Skeletal muscle cell (primary cell): Measurements from ENCODE around the gene IDUA.
"Not testable (repeated sequence)": the region's sequence is repeated elsewhere in the genome, so short reads cannot be mapped to it uniquely, and the experiment has no call there.

Experiments used
- DNase-seq: peaks from one replicate; pipeline ENCODE4 v3.0.0-alpha.2; 2010; ENCODE audit warnings: low read depth
- H3K4me3 ChIP-seq: 2 replicates; pipeline ENCODE4 v1.5.1; 2011; ENCODE audit warnings: low read depth, mild to moderate bottlenecking, control low read depth, low read length, moderate library complexity

The IDUA gene

DNA sequence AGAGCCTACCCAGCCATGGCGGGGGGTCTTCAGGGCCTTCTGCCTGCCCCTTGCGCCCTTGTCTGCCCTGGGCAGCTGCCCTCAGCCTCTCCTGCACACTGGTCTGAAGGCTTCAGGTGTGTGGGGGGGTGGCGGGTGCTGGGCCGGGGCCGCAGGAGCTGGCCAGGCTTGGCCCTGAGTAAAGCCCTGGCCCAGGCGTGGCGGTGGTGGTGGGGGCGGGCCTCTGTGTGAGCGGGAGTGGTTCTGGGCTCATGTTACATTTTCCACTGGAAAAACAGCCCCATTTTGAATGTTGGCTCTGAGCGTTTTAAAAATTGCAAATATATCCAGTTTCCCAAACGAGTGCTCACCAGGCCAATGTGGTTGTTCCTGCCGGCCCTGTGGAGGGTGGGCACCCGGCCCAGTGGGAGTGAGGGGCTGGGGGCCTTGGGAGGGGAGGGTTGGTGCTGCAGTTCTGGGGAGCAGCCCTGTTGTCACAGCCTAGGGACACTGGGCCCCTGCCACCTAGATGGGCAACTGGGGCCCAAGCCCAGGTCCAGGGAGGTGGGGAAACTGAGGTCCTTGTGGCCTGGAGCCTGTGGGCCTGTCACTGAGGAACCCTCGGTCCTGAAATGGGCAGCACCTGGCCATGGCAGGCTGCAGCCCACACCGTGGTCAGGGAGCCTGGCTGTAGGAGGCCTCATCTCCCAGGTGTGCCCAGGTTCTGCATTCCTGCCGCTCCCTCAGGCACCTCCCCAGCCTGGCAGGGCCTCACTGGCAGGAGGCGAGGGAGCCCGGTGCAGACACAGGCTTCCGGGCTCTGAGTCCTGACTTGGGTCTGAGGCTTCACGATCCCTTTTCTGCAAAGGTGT is 52.9 kb downstream of the IDUA start:
- no peak overlapping the region for H3K4me3 ChIP-seq
- no peak for DNase-seq

DNA sequence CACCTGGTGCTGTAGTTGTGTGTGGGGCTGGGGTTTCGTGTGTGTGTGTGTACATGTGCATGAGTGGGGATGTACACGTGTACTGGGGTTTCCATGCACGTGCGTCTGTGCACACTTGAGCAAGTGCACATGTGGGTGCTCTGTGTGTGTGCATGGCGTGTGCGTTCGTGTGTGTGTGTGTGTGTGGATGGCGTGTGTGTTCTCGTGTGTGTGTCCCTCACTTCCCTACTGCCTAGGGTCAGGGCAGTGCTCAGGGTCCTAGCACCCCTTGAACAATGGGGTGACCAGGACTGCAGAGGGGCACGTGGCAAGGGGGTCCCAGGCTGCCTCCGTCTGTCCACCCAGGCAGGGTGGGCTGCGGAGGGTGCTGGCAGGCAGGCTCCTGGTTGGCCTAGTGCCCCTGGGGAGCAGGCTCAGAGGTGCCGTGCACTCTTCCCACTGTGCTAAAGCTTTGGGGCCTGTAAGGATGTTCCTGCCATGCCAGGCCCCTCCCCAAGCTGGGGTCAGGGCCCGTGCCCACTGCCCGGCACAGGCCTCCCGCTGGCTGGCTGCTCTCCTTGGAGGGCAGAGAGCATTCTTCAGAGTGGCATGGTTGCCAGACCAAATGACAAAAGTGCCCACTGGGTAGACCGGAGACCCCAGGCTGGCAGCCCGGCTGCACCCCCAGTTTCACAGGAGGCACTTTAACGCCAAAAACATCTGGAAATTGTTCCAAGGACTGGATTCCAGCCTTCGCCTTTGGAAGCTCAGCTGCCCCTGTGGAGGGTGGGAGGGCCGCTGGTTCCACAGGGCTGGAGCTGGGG is 53.7 kb downstream of the IDUA start:
- no peak overlapping the region for H3K4me3 ChIP-seq
- no peak for DNase-seq

DNA sequence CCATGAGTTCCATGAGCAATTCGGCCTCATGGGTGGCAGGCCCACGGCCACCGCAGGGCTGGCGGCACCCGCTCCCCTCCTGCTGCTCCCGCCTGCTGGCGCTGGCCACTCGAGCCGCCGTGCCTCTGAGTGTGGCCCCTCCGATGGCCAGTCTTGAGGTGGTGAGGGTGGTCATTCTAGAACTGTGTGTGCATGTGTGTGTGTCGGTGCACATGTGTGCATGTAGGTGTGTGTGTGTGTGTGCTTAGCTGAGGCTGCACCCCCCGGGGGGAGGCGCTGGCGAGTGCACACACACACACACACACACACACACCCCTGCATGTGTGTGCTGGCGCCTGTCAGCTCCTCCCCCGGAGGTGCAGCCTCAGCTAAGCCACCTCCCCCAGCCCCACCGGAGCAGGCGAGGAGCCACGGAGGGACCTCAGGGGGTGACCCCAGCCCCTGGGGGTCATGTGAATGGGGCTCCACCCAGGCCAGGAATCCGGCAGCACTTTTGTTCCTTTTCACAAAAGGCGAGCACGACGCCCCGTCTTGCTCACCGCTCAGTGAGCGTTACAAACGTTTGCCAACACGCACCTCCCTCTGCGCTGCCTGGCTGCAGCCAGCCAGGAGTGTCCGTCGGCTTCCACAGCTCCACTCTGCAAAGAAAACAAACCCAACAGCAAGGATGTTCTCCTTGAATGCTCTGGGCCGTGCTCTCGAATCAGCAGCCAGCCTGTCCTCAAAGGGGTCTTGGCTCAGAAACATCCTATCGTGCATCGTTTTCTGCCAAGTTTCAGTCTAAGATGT is 54.5 kb downstream of the IDUA start:
- DNase-seq, result peak; percentile 68
- H3K4me3 ChIP-seq, result no peak overlapping the region

DNA sequence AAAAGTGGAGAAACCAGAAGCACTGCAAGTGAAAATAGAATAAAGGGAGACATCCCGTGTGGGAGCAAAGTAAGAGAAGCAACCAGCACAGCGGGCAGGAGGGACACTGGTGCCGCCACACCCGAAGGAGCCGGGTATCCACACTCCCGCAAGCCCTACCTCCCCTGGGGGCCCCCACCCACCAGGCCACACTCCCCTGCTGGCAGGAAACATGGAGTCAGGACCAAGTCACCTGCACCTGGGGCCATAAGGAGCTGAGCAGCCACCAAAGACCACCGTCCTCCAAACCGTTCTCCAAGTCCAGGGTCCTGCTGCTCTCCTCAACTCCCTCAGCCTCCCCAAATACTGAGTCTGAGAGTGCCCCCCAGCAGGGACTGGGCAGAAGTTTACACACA is 55.1 kb downstream of the IDUA start:
- no peak overlapping the region for H3K4me3 ChIP-seq
- DNase-seq, result no peak

DNA sequence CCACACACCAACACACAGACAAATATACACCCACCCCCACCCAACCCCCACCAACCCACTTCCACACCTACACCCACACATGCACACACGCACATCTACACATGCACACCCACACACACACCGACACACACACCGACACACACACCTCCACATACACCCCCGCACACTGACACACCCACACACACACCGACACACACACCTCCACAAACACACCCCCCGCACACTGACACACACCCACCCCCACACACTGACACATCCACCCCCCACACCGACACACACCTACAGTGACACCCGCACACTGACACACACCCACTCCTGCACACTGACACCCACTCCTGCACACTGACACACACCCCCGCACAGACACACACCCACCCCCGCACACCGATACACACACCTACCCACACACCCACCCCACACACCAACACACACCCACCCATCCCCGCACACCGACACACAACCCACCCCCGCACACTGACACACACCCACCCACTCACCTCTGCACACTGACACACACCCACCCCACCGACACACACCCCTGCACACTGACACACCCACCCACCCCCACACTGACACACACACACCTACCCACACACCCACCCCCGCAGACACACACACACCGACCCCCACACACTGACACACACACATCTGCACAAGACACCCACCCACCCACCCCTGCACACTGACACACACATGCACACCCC is 55.7 kb downstream of the IDUA start:
- DNase-seq, result no peak
- H3K4me3 ChIP-seq, result no peak overlapping the region

DNA sequence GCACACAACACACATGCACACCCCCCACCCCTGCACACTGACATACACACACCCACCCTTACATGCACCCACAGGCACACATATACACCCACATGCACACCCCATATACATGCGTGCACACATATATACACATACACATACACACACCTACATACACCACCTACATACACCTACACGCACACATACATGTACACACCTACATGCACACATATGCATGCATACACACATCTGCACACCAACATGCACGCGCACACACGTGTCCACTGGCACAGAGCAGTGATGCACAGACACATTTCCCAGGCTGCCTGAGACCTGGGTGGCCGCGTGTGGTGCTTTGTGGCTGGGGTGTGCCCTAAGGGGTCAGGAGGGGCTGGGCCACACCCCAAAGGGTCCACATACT is 56.3 kb downstream of the IDUA start:
- DNase-seq, result no peak
- H3K4me3 ChIP-seq, result no peak overlapping the region

DNA sequence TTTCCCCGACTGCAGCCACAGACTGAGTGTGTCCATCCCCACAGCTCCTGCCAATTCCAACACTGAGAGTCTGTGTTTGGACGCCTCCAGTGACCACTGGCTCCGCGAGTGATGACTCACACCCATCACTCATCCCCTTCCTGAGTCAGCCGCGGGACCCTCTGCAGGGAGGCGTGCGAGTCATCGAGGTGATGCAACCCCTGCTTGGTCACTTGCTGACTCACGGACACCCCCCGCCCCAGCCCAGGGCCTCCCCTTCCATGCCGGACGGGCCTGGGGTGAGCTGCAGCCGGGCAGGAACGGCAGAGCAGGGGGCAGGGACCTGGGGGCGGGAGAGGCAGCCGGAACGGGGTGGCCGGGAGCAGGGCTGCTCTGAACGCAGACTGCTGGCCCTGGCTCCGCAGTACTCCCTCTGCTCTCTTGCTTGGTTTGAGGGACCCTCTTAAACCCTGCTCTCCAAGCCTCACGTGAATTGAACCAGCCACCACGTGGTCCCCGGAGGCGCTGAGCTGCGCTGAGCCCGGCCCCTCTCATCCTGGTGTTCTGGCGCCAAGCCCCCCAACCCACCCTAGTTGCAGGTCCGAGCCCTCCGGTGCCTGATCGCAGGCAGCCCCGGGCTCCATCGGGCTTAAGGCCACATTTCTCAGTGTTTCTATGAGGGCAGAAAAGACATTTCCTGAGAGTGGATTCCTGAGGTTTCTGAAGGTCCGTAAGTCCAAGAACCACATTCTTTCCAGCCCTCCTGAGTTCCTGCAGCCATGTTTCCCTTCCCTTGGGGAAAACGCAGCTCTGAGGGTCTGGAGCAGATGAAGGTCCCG is 57.0 kb downstream of the IDUA start:
- H3K4me3 ChIP-seq, result no peak overlapping the region
- peak; percentile 99 for DNase-seq

DNA sequence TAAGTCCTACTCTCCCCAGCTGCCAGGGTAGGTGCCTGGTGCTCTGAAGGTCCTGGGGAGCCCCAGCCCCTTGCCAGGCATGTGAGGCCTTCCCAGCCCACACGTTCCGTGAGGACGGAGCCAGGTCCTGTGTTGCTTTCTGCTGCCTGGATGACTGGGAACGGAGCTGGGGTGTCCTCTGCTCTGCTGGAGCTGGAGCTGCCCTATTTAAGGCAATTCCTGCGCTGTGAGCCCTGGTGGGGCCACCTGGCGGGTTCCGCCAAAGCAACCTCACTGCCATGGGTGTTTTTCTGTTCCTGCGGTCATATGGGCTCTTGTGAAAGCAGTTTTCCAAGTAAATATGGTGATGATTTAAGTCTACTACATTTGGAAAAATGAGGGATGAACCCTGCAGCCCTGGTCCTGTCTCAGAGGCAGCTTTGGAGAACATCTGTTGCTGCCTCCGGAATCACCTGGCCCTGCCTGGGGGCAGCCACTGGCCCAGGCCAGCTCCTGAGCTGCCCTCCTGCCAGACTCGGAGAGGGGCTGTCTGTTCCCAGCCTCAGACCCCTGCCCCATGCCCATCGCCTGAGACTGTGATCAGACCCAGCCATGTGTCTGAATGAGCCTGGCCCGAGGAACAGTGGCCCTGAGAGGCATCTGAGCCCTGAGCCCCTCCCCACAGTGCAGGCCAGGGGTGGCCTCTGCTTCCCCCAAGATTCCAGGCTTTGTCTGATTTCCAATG is 57.8 kb downstream of the IDUA start:
- no peak for DNase-seq
- H3K4me3 ChIP-seq, result no peak overlapping the region

DNA sequence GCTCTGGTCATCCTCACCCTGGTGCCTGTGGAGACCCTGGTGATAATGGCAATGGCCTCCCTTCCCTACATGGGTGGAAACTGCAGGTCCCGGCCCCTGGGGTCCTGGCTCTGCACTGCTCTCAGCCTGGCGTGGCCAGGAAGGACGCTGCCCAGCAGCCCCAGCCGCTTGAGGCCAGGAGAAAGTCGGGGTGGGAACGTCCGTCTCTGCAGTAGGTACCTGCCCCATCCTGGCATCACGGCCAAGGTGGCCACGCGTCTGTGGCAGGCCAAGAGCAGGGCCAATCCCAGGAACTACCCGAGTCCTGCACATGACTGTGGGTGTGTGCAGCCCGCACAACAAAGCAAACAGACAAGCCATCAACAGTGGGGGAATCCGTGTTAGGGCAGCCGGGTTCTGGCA is 58.4 kb downstream of the IDUA start:
- DNase-seq, result no peak

DNA sequence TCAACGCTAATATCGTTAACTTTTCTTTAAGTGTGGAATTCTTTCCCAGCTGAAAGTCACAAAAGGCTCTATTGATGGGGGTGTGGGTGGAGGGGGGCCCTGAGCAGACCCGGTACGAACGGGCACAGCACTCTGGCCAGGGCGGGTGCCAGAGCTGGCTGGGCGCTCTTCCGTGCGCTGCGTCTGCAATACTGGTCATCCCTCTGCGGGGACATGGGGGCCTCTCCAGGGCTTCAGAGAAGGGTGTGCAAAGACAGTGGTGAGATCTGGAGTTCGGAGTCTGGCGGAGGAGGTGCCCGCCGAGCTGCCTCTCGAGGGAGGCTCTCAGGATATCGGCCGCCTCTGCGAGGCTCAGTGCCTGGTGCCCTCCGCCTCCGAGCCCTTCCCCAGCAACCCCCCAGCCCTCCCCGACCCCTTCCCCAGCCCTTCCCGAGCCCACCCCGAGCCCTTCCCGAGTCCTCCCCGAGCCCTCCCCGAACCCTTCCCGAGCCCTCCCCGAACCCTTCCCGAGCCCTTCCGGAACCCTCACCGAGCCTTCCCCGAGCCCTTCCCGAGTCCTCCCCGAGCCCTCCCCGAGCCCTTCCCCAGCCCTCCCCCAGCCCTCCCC is 58.9 kb downstream of the IDUA start:
- no peak for DNase-seq
- H3K4me3 ChIP-seq, result no peak overlapping the region

More for the DNA sequence above, 58.4 kb downstream of the IDUA start:
- H3K4me3 ChIP-seq, result no peak overlapping the region

DNA sequence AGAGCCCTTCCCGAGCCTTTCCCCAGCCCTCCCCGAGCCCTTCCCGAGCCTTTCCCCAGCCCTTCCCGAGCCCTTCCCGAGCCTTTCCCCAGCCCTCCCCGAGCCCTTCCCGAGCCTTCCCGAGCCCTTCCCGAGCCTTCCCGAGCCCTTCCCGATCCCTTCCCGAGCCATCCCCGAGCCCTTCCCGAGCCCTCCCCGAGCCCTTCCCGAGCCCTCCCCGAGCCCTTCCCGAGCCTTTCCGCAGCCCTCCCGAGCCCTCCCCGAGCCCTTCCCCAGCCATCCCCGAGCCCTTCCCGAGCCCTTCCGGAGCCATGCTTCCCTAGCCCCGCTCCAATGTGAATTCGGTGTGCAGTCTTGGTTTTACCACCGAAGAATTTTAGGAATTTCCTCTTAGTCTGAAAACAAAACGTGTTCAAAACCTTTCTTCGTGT is 59.8 kb downstream of the IDUA start:
- DNase-seq, result not testable (repeated sequence)
- peak overlapping the region; percentile 9 for H3K4me3 ChIP-seq

DNA sequence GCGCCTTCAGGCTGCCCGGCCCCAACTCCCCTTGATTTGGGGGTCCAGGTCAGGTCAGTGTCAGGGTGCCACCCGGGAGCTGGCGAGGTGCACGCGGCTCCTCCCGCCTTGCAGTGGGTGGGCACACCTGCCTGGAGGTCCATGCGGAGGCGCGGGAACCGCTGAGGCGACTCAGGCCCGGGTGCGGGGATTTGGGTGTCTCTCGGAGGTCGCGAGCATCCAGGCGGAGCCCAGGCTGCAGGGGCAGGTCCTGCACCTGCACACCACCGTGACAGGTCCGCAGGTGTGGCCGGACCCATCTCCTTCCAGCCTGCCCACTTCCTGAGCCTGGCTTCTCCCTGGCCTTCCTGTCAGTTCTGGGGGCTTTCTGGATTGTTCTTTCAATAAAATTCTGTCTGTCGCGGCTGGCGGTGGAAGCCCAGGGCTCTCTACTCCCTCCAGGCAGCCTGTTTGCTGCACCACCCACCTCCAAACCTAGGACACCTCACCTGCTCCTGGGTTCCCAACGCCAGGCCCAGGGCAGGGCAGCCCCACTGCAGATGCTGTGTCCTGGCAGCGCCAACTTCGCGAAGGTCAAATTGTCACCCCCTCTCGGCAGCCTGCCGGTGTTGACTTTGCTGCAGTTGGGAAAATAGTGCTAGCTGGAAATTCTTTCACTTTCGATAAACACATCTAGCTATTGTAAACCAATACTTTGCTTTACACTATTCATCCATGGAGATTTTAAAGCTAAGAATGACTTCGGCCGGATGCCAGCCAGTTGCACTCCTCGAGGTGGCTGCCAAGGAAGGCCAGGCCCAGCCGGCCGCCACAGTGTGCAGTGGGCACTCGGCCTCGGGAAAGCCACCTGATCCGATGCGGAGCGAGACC is 60.5 kb downstream of the IDUA start:
- DNase-seq, result no peak
- H3K4me3 ChIP-seq, result peak overlapping the region; percentile 9

DNA sequence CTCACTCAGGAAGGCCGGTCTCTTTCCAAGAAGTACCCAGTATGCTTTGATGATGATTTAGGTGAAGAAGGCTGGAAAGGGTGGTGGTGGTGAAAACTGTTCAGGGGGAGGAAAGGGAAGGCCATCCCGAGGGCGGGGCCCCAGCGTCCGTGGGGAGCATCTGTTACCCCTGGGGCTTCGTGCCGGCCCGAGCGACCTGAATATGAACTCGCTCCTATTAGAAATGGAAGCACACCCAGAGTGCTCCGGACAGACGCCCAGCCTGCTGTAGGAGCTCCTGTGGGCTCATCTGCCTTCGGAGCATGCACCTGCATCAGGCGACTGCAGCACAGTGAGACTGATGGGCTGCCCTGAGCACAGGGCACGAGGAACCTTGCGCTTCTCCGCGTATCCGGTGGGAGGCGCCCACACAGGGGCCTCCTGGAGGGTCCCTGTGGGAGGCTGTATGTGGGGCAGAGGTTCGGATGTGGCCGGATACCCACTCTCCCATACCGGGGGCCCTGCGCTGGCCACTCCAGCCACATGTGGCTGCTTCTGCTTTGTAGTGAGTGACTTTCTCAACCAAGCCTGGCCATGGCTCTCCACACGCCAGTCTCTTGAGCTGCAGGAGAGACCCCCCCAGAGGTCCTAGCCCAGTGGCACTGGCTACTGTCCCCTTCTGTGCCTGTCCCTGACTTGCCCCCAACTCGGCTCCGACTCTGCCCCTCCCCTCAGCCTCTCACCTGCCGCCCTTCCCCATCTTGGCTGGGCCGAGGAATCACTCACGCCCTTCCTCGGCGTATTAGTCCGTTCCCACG is 61.3 kb downstream of the IDUA start:
- H3K4me3 ChIP-seq, result no peak overlapping the region
- no peak for DNase-seq

DNA sequence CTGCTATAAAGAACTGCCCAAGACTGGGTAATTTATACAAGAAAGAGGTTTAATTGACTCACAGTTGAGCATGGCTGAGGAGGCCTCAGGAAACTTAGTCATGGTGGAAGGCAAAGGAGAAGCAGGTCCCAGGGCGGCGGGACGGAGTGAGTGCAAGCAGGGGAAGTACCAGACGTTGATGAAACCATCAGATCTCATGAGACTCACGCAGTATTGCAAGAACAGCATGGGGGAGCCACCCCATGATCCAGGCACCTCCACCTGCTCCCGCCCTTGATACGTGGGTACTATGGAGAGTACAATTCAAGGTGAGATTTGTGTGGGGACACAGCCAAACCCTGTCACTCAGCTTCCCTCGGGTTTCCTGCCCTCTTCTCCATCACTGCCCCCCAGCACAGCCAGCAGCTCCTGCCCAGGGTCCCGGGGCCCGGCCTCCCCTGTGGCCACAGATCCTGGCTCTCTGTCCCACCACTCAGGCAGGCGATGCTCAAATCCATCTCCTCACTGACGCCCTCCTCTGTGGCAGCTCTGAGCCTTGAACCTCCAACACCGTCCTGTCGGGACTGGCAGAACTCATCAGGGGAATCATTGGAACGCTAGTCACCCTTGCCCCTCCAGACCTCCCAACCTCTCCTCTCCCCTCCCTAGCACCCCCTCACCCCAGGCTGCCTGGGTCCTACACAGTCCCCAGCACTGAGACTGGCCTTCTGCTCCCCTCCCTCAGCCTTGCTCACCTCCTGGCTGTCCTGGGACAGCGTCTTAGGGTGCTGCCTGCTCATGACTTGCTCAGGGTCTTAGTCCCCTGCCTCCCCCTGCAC is 62.1 kb downstream of the IDUA start:
- no peak for DNase-seq
- H3K4me3 ChIP-seq, result no peak overlapping the region

DNA sequence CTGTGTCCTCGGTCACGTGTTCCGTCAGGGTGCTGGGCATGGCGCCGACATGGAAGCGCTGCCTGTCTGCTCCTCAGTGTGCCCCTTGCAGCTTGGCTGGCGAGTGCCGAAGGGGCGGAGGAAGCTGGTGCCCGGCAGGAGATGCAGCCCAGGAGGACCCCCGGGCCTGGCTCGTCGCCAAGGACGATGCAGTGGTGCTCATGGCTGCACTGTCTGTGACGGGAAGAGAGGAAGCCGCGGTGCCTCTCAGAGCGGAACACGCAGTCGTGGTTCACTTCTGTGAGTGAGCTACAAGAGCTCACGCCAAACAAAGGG is 62.7 kb downstream of the IDUA start:
- no peak overlapping the region for H3K4me3 ChIP-seq
- no peak for DNase-seq
